SK-N-SH (cell line): ENCODE results near the gene MRPL2. TPM values are rescaled to one million over a fixed set of nuclear protein-coding genes. Genes with fewer than 3 reads are reported as not detected.

Source experiments
- CTCF ChIA-PET: fragments of 300-600, 350-600 bp; formaldehyde crosslinking; extraction: SDS; loops from one replicate; lab custom pipeline; 2021; lab: Yijun Ruan, JAX
- POLR2A ChIA-PET: fragments of 350-600 bp; sonication (Branson Sonifier 250); formaldehyde crosslinking; extraction: SDS; loops from one replicate; lab custom pipeline; 2020; ENCODE audit warnings: antibody characterized with exemption, inconsistent platforms; lab: Yijun Ruan, JAX
- DNase-seq: peaks from one replicate; pipeline ENCODE4 v3.0.0; 2012
- H2AFZ ChIP-seq: fragments of 200-600 bp; sonication (generic); 2 replicates; pipeline ENCODE4 v1.8.1; 2016; ENCODE audit warnings: antibody characterized with exemption, mild to moderate bottlenecking, low read depth
- H3F3A ChIP-seq: fragments of 200-600 bp; sonication (generic); replicated peaks from 2 replicates; pipeline ENCODE3; 2016; ENCODE audit warnings: antibody characterized with exemption, mild to moderate bottlenecking; ENCODE audit not compliant: insufficient read depth
- H3K27ac ChIP-seq, 2 experiments: fragments of 200-500 bp in 1 of 2; fragments of 200-600 bp in 1 of 2; sonication (Bioruptor generic) in 1 of 2; sonication (generic), shearing (Covaris generic) in 1 of 2; 2 replicates each; pipeline versions ENCODE4 v1.5.1 to v1.6.1; 2014 to 2016; ENCODE audit warnings: low read depth in 2 of 2, inconsistent platforms in 1 of 2, low read length in 1 of 2, mild to moderate bottlenecking in 1 of 2, mixed read lengths in 1 of 2
- H3K27me3 ChIP-seq: fragments of 200-600 bp; sonication (generic), shearing (Covaris generic); 2 replicates; pipeline ENCODE4 v1.6.1; 2016; ENCODE audit warnings: mixed run types; ENCODE audit not compliant: insufficient read depth
- H3K36me3 ChIP-seq, 2 experiments: fragments of 200-500 bp in 1 of 2; fragments of 200-600 bp in 1 of 2; sonication (Bioruptor generic) in 1 of 2; sonication (generic) in 1 of 2; replicated peaks in 1 of 2; 2 replicates each; pipeline versions ENCODE3 to v1.5.1; 2014 to 2016; ENCODE audit warnings: low read length in 1 of 2, mild to moderate bottlenecking in 1 of 2; ENCODE audit not compliant: insufficient read depth in 2 of 2, control insufficient read depth in 1 of 2
- H3K4me1 ChIP-seq, 2 experiments: fragments of 200-500 bp in 1 of 2; fragments of 200-600 bp in 1 of 2; sonication (Bioruptor generic) in 1 of 2; sonication (generic), shearing (Covaris generic) in 1 of 2; 2 replicates each; pipeline versions ENCODE4 v1.5.1 to v1.6.1; 2014 to 2016; ENCODE audit warnings: low read depth in 1 of 2, low read length in 1 of 2, mixed run types in 1 of 2; ENCODE audit not compliant: insufficient read depth in 2 of 2, control insufficient read depth in 1 of 2
- H3K4me2 ChIP-seq: fragments of 200-600 bp; sonication (generic), shearing (Covaris generic); 2 replicates; pipeline ENCODE4 v1.6.1; 2017; ENCODE audit warnings: mixed run types
- H3K4me3 ChIP-seq, 2 experiments: fragments of 200-500 bp in 1 of 2; fragments of 200-600 bp in 1 of 2; sonication (Bioruptor generic) in 1 of 2; sonication (generic), shearing (Covaris generic) in 1 of 2; 2 replicates each; pipeline versions ENCODE4 v1.5.1 to v1.8.1; 2014 to 2016; ENCODE audit warnings: low read depth in 2 of 2, inconsistent platforms in 1 of 2, low read length in 1 of 2, mild to moderate bottlenecking in 1 of 2, mixed read lengths in 1 of 2, moderate library complexity in 1 of 2
- H3K79me2 ChIP-seq: fragments of 200-600 bp; sonication (generic); 2 replicates; pipeline ENCODE4 v1.8.1; 2017; ENCODE audit warnings: mild to moderate bottlenecking; ENCODE audit not compliant: insufficient read depth
- H3K9ac ChIP-seq: fragments of 200-600 bp; sonication (generic); 2 replicates; pipeline ENCODE4 v1.6.1; 2017; ENCODE audit warnings: mixed run types
- H3K9me2 ChIP-seq: fragments of 200-600 bp; sonication (generic); 2 replicates; pipeline ENCODE4 v1.6.1; 2017; ENCODE audit warnings: mixed run types
- H3K9me3 ChIP-seq: fragments of 200-600 bp; sonication (generic); 2 replicates; pipeline ENCODE4 v1.6.1; 2017; ENCODE audit warnings: mixed run types, mild to moderate bottlenecking, moderate library complexity
- H4K20me1 ChIP-seq: fragments of 200-600 bp; sonication (generic); 2 replicates; pipeline ENCODE4 v1.6.1; 2017; ENCODE audit warnings: mild to moderate bottlenecking, mixed run types; ENCODE audit not compliant: insufficient read depth
- EP300 ChIP-seq, 2 experiments: IDR thresholded peaks; 2 replicates each; pipeline versions ENCODE4 v1.4.0 to v1.6.1; 2012; ENCODE audit warnings: borderline replicate concordance in 1 of 2, low read depth in 1 of 2, low read length in 1 of 2
- EZH2phosphoT487 ChIP-seq: fragments of 200-600 bp; sonication (generic); IDR thresholded peaks from 2 replicates; pipeline ENCODE4 v1.6.1; 2017; ENCODE audit warnings: low read depth, mixed run types, mild to moderate bottlenecking, antibody characterized with exemption, moderate library complexity, borderline replicate concordance
- FOSL2 ChIP-seq: IDR thresholded peaks from 2 replicates; pipeline ENCODE4 v1.4.0; 2012; ENCODE audit warnings: low read depth, mild to moderate bottlenecking, moderate library complexity, borderline replicate concordance
- FOXJ3 ChIP-seq: sonication (generic); formaldehyde crosslinking; IDR thresholded peaks from 2 replicates; pipeline ENCODE4 v1.5.1; 2020; ENCODE audit warnings: mild to moderate bottlenecking, missing genetic modification reagents
- GATA2 ChIP-seq: sonication (generic); formaldehyde crosslinking; IDR thresholded peaks from 2 replicates; pipeline ENCODE4 v1.5.0; 2020; ENCODE audit warnings: mild to moderate bottlenecking, missing genetic modification reagents
- MEF2A ChIP-seq: IDR thresholded peaks from 2 replicates; pipeline ENCODE4 v1.4.0; 2012; ENCODE audit warnings: low read depth, borderline replicate concordance
- NFIC ChIP-seq: IDR thresholded peaks from 2 replicates; pipeline ENCODE4 v1.4.0; 2012; ENCODE audit warnings: borderline replicate concordance
- NRF1 ChIP-seq: IDR thresholded peaks from 2 replicates; pipeline ENCODE4 v1.6.1; 2012; ENCODE audit warnings: low read depth, mild to moderate bottlenecking, low read length
- RAD21 ChIP-seq: IDR thresholded peaks from 2 replicates; pipeline ENCODE4 v1.6.1; 2012; ENCODE audit warnings: mild to moderate bottlenecking, low read length
- RFX5 ChIP-seq: IDR thresholded peaks from 2 replicates; pipeline ENCODE4 v1.6.1; 2012; ENCODE audit warnings: mild to moderate bottlenecking, improper control_type of control experiment, low read length
- RXRA ChIP-seq: IDR thresholded peaks from 2 replicates; pipeline ENCODE4 v1.4.0; 2012; ENCODE audit warnings: low read depth, mild to moderate bottlenecking, borderline replicate concordance
- SMC3 ChIP-seq: IDR thresholded peaks from 2 replicates; pipeline ENCODE4 v1.6.1; 2012; ENCODE audit warnings: low read depth, low read length, improper control_type of control experiment
- TAF1 ChIP-seq: IDR thresholded peaks from 2 replicates; pipeline ENCODE4 v1.6.1; 2012; ENCODE audit warnings: low read depth, mild to moderate bottlenecking, low read length, moderate library complexity, borderline replicate concordance
- TEAD4 ChIP-seq: IDR thresholded peaks from 2 replicates; pipeline ENCODE4 v1.4.0; 2012; ENCODE audit warnings: mild to moderate bottlenecking, borderline replicate concordance; ENCODE audit not compliant: insufficient read depth
- WGBS: methylation state at CpG from one replicate; pipeline ENCODE4 v1.1.6; 2017; ENCODE audit warnings: low lambda C conversion rate; 5-methylcytosine and 5-hydroxymethylcytosine counted together
- polyA plus RNA-seq, 3 experiments: library from polyadenylated mRNA; depleted of rRNA; stranded (reverse); fragments of >200 nt; gene quantifications; 2 replicates each; pipeline ENCODE4 v1.2.3, GENCODE V29; 2012
- TF ChIP-seq, protein P1 (sequence below): IDR thresholded peaks from 2 replicates; pipeline ENCODE4 v1.6.1; 2012; ENCODE audit warnings: mild to moderate bottlenecking, low read depth, low read length, moderate library complexity
- TF ChIP-seq, protein P2 (sequence below): fragments of 150-350 bp; IDR thresholded peaks from 2 replicates; pipeline ENCODE4 v1.6.1; 2017; ENCODE audit warnings: antibody characterized with exemption, low read length, low read depth, borderline replicate concordance
- TF ChIP-seq, protein P3 (sequence below): fragments of 150-350 bp; IDR thresholded peaks from 2 replicates; pipeline ENCODE4 v1.6.1; 2016; ENCODE audit warnings: mild to moderate bottlenecking, low read depth, low read length
- TF ChIP-seq, protein P4 (sequence below): IDR thresholded peaks from 2 replicates; pipeline ENCODE4; 2012
- TF ChIP-seq, protein P5 (sequence below): fragments of 200-600 bp; sonication (generic); IDR thresholded peaks from 2 replicates; pipeline ENCODE4 v1.6.1; 2017; ENCODE audit warnings: antibody characterized with exemption, mild to moderate bottlenecking, moderate library complexity

The MRPL2 gene
- polyA plus RNA-seq, 1 of the 3 experiments (the other 2 are of a cell fraction), result 64.7 TPM

DNA sequence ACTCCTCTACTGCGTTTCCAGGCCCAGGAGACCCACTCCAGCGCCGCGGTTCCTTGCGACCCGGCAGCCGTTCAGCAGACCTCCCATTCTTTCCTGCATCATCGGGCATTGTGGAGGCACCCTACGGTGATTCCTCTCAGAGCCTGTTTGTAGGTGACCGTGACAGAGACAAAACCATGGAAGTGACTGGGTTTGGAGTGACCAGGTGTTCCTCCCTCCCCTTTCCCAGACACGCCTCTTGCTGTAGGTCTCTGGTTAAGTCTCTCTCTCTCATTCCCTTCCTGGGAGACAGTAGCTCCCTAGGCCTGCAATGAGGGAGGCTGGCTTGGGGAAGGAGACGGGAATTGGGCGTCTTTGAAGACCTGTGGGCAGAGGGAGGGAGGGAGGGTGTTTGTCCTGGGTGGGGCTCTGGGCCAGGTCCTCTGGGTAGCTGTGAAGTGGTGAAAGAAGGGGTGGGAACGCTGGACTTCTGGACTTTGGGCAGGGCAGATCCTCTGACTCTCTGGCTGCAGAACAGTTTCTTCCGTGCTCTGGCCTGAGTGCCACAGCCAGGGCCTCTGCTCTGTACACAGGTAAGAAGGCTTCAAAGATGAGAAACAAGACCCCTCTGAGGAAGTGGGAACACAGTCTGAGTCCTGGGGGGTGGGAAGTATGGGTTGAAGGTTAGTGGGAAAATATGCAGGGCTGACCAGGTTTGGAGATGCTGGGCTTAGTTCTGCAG is 960 bp upstream of the MRPL2 start (continued):
- TF ChIP-seq, protein P1, sequence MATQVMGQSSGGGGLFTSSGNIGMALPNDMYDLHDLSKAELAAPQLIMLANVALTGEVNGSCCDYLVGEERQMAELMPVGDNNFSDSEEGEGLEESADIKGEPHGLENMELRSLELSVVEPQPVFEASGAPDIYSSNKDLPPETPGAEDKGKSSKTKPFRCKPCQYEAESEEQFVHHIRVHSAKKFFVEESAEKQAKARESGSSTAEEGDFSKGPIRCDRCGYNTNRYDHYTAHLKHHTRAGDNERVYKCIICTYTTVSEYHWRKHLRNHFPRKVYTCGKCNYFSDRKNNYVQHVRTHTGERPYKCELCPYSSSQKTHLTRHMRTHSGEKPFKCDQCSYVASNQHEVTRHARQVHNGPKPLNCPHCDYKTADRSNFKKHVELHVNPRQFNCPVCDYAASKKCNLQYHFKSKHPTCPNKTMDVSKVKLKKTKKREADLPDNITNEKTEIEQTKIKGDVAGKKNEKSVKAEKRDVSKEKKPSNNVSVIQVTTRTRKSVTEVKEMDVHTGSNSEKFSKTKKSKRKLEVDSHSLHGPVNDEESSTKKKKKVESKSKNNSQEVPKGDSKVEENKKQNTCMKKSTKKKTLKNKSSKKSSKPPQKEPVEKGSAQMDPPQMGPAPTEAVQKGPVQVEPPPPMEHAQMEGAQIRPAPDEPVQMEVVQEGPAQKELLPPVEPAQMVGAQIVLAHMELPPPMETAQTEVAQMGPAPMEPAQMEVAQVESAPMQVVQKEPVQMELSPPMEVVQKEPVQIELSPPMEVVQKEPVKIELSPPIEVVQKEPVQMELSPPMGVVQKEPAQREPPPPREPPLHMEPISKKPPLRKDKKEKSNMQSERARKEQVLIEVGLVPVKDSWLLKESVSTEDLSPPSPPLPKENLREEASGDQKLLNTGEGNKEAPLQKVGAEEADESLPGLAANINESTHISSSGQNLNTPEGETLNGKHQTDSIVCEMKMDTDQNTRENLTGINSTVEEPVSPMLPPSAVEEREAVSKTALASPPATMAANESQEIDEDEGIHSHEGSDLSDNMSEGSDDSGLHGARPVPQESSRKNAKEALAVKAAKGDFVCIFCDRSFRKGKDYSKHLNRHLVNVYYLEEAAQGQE, result no peak
- TF ChIP-seq GATA2 (CRISPR knock-in tag), result no peak
- TF ChIP-seq SMC3, result no peak
- TF ChIP-seq RXRA, result no peak
- TF ChIP-seq, protein P2, sequence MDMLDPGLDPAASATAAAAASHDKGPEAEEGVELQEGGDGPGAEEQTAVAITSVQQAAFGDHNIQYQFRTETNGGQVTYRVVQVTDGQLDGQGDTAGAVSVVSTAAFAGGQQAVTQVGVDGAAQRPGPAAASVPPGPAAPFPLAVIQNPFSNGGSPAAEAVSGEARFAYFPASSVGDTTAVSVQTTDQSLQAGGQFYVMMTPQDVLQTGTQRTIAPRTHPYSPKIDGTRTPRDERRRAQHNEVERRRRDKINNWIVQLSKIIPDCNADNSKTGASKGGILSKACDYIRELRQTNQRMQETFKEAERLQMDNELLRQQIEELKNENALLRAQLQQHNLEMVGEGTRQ, result no peak
- TF ChIP-seq NFIC, result no peak
- no peak for TF ChIP-seq EP300 (IDR thresholded peaks at IDR 0.05; ENCODE audit: borderline replicate concordance in 1 of 2, low read depth in 1 of 2, low read length in 1 of 2)
- TF ChIP-seq FOSL2, result no peak
- TF ChIP-seq, protein P3, sequence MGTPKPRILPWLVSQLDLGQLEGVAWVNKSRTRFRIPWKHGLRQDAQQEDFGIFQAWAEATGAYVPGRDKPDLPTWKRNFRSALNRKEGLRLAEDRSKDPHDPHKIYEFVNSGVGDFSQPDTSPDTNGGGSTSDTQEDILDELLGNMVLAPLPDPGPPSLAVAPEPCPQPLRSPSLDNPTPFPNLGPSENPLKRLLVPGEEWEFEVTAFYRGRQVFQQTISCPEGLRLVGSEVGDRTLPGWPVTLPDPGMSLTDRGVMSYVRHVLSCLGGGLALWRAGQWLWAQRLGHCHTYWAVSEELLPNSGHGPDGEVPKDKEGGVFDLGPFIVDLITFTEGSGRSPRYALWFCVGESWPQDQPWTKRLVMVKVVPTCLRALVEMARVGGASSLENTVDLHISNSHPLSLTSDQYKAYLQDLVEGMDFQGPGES, result no peak
- TF ChIP-seq MEF2A, result no peak

DNA sequence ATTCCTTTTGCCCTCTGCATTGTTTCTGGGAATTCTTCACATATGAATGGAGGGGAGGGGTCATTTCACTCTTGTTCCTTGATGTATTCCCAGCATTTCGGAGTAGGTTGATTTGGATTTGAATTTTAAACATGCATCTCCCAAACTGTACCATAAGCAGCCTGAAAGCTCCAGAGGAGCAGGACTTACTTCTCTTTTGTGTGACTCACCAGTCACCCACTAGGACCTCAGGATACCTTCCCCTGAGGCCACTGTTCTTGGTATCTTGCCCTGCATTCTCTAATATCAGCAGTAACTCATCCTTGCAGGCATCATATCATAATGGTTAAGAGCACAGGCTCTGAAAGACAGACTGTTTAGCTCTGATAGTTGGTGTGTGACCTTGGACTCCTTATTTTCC is 703 bp downstream of the MRPL2 start:
- H3K79me2 ChIP-seq, result peaks cover 40% of the 10 kb centered on the region
- H3K4me3 ChIP-seq, result peak overlapping the region; percentile 90 to 92
- H3K4me1 ChIP-seq, result peaks cover 3 to 17% of the 10 kb centered on the region in 2 experiments; a peak in 3 of 4 replicates
- peaks cover 7 to 14% of the 10 kb centered on the region in 2 experiments for H3K36me3 ChIP-seq
- peak overlapping the region in 1 of 2 experiments; percentile 41; a peak in 2 of 4 replicates for H3K27ac ChIP-seq
- H3K9me2 ChIP-seq, result no peaks in the 10 kb centered on the region
- H4K20me1 ChIP-seq, result no peaks in the 10 kb centered on the region
- ChIA-PET CTCF (no interaction called here), POLR2A (interaction anchor here (0.9 to 2.7 kb wide), 5 partner anchors 18 to 79 kb away, joined by 3 to 9 read pairs (median 5); partner anchors contain the start of genes KLHDC3, MEA1, PEX6 and PTK7)
- no peaks in the 10 kb centered on the region for H3K9me3 ChIP-seq
- WGBS, result 0% methylated on average over 1 of the region's 1 CpG
- peak overlapping the region; percentile 91 for H3K9ac ChIP-seq
- H2AFZ ChIP-seq, result peak overlapping the region; percentile 75; the same call in 1 of the 2 replicates
- H3K27me3 ChIP-seq, result no peaks in the 10 kb centered on the region
- H3K4me2 ChIP-seq, result peak overlapping the region; percentile 76
- DNase-seq, result no peak
- peaks cover 11% of the 10 kb centered on the region for H3F3A ChIP-seq
- TF ChIP-seq RAD21, result no peak
- TF ChIP-seq TAF1, result no peak
- TF ChIP-seq, protein P3, result no peak
- TF ChIP-seq, protein P4, sequence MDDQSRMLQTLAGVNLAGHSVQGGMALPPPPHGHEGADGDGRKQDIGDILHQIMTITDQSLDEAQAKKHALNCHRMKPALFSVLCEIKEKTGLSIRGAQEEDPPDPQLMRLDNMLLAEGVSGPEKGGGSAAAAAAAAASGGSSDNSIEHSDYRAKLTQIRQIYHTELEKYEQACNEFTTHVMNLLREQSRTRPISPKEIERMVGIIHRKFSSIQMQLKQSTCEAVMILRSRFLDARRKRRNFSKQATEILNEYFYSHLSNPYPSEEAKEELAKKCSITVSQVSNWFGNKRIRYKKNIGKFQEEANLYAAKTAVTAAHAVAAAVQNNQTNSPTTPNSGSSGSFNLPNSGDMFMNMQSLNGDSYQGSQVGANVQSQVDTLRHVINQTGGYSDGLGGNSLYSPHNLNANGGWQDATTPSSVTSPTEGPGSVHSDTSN, result no peak
- TF ChIP-seq, protein P5, sequence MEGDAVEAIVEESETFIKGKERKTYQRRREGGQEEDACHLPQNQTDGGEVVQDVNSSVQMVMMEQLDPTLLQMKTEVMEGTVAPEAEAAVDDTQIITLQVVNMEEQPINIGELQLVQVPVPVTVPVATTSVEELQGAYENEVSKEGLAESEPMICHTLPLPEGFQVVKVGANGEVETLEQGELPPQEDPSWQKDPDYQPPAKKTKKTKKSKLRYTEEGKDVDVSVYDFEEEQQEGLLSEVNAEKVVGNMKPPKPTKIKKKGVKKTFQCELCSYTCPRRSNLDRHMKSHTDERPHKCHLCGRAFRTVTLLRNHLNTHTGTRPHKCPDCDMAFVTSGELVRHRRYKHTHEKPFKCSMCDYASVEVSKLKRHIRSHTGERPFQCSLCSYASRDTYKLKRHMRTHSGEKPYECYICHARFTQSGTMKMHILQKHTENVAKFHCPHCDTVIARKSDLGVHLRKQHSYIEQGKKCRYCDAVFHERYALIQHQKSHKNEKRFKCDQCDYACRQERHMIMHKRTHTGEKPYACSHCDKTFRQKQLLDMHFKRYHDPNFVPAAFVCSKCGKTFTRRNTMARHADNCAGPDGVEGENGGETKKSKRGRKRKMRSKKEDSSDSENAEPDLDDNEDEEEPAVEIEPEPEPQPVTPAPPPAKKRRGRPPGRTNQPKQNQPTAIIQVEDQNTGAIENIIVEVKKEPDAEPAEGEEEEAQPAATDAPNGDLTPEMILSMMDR, result no peak
- TF ChIP-seq RFX5, result no peak
- no peak for TF ChIP-seq EZH2phosphoT487
- TF ChIP-seq NRF1, result no peak
- no peak for TF ChIP-seq TEAD4
- TF ChIP-seq FOXJ3 (CRISPR knock-in tag), result no peak
- TF ChIP-seq SMC3, result no peak
- TF ChIP-seq RXRA, result no peak
- no peak for TF ChIP-seq MEF2A
